Breast epithelium (tissue), 3 donors: Measurements from ENCODE around the gene PSMB4.

Experiments used
- CTCF ChIP-seq, 3 donors: fragments of 450-650 bp; IDR thresholded peaks; one replicate each; pipeline ENCODE4 v1.5.1; 2016 to 2017; ENCODE audit warnings: antibody characterized with exemption in 3 of 3, mild to moderate bottlenecking in 3 of 3, moderate library complexity in 3 of 3
- POLR2AphosphoS5 ChIP-seq, 3 donors: sonication (generic); formaldehyde crosslinking; IDR thresholded peaks; one replicate each; pipeline ENCODE4 v1.6.1; 2017; ENCODE audit warnings: antibody characterized with exemption in 3 of 3

- TF ChIP-seq POLR2AphosphoS5 (IDR thresholded peaks at IDR 0.05) (no peak), CTCF (IDR thresholded peaks at IDR 0.05) (no peak)
Measured at GRCh38 chr1:151403612-151404011, 4.2 kb downstream of the PSMB4 start.
